Measurements from ENCODE around the gene USH1C. TPM values are rescaled to one million over a fixed set of nuclear protein-coding genes. Genes with fewer than 3 reads are reported as not detected.

The USH1C gene
- total and polyA plus RNA-seq, 2 of the 13 experiments (the other 11 are each of a cell fraction or from before 2014, with no cell fraction given) = not detected

- no peak for TF ChIP-seq ZNF407 (CRISPR knock-in tag; IDR thresholded peaks at IDR 0.05; ENCODE audit: not compliant biosample characterization)
- TF ChIP-seq ZNF574 (CRISPR knock-in tag; IDR thresholded peaks at IDR 0.05) = 0 out of 2 replicates have a peak, but pooled peaks have one; percentile 11
- no peak for TF ChIP-seq ZKSCAN8 (CRISPR knock-in tag; IDR thresholded peaks at IDR 0.05; ENCODE audit: borderline replicate concordance)
- TF ChIP-seq ZNF460 (CRISPR knock-in tag; IDR thresholded peaks at IDR 0.05; ENCODE audit: borderline replicate concordance) = no peak
- TF ChIP-seq DR1 (CRISPR knock-in tag; IDR thresholded peaks at IDR 0.05) = 0 out of 2 replicates have a peak, but pooled peaks have one; percentile 41
- no peak for TF ChIP-seq MTA3 (CRISPR knock-in tag; IDR thresholded peaks at IDR 0.05)
- peak; percentile 95 for TF ChIP-seq HNF4A (CRISPR knock-in tag; IDR thresholded peaks at IDR 0.05)
- TF ChIP-seq ZNF878 (CRISPR knock-in tag; IDR thresholded peaks at IDR 0.05) = no peak
- TF ChIP-seq ZNF879 (CRISPR knock-in tag; IDR thresholded peaks at IDR 0.05) = no peak
- TF ChIP-seq HMG20B (CRISPR knock-in tag; conservative IDR thresholded peaks at IDR 0.05) = no peak
- TF ChIP-seq TGIF2 (CRISPR knock-in tag; IDR thresholded peaks at IDR 0.05) = no peak
- TF ChIP-seq MAFF (IDR thresholded peaks at IDR 0.05; ENCODE audit: low read depth, low read length) = no peak
- TF ChIP-seq PITX1 (CRISPR knock-in tag; IDR thresholded peaks at IDR 0.05) = no peak
- no peak for TF ChIP-seq PRMT3 (CRISPR knock-in tag; IDR thresholded peaks at IDR 0.05; ENCODE audit: borderline replicate concordance, low read depth)
- TF ChIP-seq IRF9 (CRISPR knock-in tag; IDR thresholded peaks at IDR 0.05; ENCODE audit: borderline replicate concordance) = no peak
These were observed 2.0 kb downstream of the USH1C start (continued) for GRCh38 chr11:17542249-17542648.
